Loucy (cell line): ENCODE measurements around the gene ERVK3-1.
"Not testable (repeated sequence)": the region's sequence is repeated elsewhere in the genome, so short reads cannot be mapped to it uniquely, and the experiment has no call there.

Source experiments
- H2AFZ ChIP-seq: fragments of 200-600 bp; sonication (generic); 2 replicates; pipeline ENCODE4 v1.6.0; 2016; ENCODE audit warnings: antibody characterized with exemption, mild to moderate bottlenecking, low read length, moderate library complexity
- H3F3A ChIP-seq: fragments of 200-600 bp; 2 replicates; pipeline ENCODE4 v1.6.0; 2016; ENCODE audit warnings: antibody characterized with exemption, low read depth, mild to moderate bottlenecking
- H3K27me3 ChIP-seq: fragments of 200-600 bp; sonication (generic); 2 replicates; pipeline ENCODE4 v1.6.1; 2014; ENCODE audit warnings: low read length, mild to moderate bottlenecking; ENCODE audit not compliant: insufficient read depth, poor library complexity, severe bottlenecking
- H3K36me3 ChIP-seq: fragments of 200-600 bp; sonication (generic); 2 replicates; pipeline ENCODE4 v1.6.1; 2016; ENCODE audit warnings: low read length; ENCODE audit not compliant: insufficient read depth
- H3K4me1 ChIP-seq: fragments of 200-600 bp; sonication (generic); 2 replicates; pipeline ENCODE4 v1.5.1; 2014; ENCODE audit warnings: low read length, mild to moderate bottlenecking; ENCODE audit not compliant: insufficient read depth, poor library complexity, severe bottlenecking
- H3K4me2 ChIP-seq: fragments of 200-600 bp; sonication (generic); 2 replicates; pipeline ENCODE4 v1.6.0; 2014; ENCODE audit warnings: antibody characterized with exemption, low read length, low read depth, mild to moderate bottlenecking; ENCODE audit not compliant: poor library complexity, severe bottlenecking
- H3K4me3 ChIP-seq: fragments of 200-600 bp; sonication (generic); 2 replicates; pipeline ENCODE4 v1.5.1; 2014; ENCODE audit warnings: low read length, mild to moderate bottlenecking, mixed read lengths; ENCODE audit not compliant: poor library complexity, severe bottlenecking
- H3K79me2 ChIP-seq: fragments of 200-600 bp; sonication (generic); 2 replicates; pipeline ENCODE4 v1.6.1; 2014; ENCODE audit warnings: low read length; ENCODE audit not compliant: insufficient read depth
- H3K9ac ChIP-seq: fragments of 200-600 bp; sonication (generic); 2 replicates; pipeline ENCODE4 v1.6.0; 2014; ENCODE audit warnings: mild to moderate bottlenecking, low read depth, low read length, moderate library complexity; ENCODE audit not compliant: poor library complexity, severe bottlenecking
- H3K9me2 ChIP-seq: fragments of 200-600 bp; sonication (generic); replicated peaks from 2 replicates; pipeline ENCODE4 v1.6.1; 2016; ENCODE audit warnings: low read depth, low read length, mixed read lengths
- H3K9me3 ChIP-seq: fragments of 200-600 bp; sonication (generic); 2 replicates; pipeline ENCODE4 v1.6.1; 2014; ENCODE audit warnings: mild to moderate bottlenecking, antibody characterized with exemption, low read length, low read depth; ENCODE audit not compliant: insufficient read depth
- H4K20me1 ChIP-seq: fragments of 200-600 bp; sonication (generic); 2 replicates; pipeline ENCODE4 v1.6.0; 2014; ENCODE audit warnings: antibody characterized with exemption, low read length, mild to moderate bottlenecking; ENCODE audit not compliant: insufficient read depth, poor library complexity, severe bottlenecking
- CTCF ChIP-seq: fragments of 200-600 bp; sonication (generic); conservative IDR thresholded peaks from 2 replicates; pipeline ENCODE4 v1.5.1; 2014; ENCODE audit warnings: mild to moderate bottlenecking, antibody characterized with exemption, low read length
- EZH2phosphoT487 ChIP-seq: fragments of 200-600 bp; IDR thresholded peaks from 2 replicates; pipeline ENCODE4 v1.6.1; 2018; ENCODE audit warnings: antibody characterized with exemption, mild to moderate bottlenecking, moderate library complexity, borderline replicate concordance

ERVK3-1 gene

GRCh38 chr19:58338825-58339558 lies 33.8 kb downstream of the ERVK3-1 start:
- peaks cover 20% of the 10 kb centered on the region for H3K4me1 ChIP-seq

GRCh38 chr19:58345558-58345957 lies 40.4 kb downstream of the ERVK3-1 start:
- Histone ChIP-seq H3K9me3 (no peaks in the 10 kb centered on the region), H3K27me3 (no peaks in the 10 kb centered on the region), H3K9ac (no peak overlapping the region), H3F3A (no peaks in the 10 kb centered on the region), H3K4me3 (peak overlapping the region; percentile 95), H4K20me1 (no peaks in the 10 kb centered on the region), H3K79me2 (peaks cover 25% of the 10 kb centered on the region), H3K9me2 (no peaks in the 10 kb centered on the region), H3K4me1 (peaks cover 32% of the 10 kb centered on the region), H3K36me3 (no peaks in the 10 kb centered on the region), H3K4me2 (peak overlapping the region; percentile 84), H2AFZ (no peak overlapping the region)
- TF ChIP-seq CTCF (no peak), EZH2phosphoT487 (no peak)

More at GRCh38 chr19:58338825-58339558, 33.8 kb downstream of the ERVK3-1 start:
- Histone ChIP-seq H3K27me3 (no peaks in the 10 kb centered on the region), H2AFZ (no peak overlapping the region), H4K20me1 (no peaks in the 10 kb centered on the region), H3K36me3 (no peaks in the 10 kb centered on the region), H3K9me2 (no peaks in the 10 kb centered on the region), H3K4me3 (peak overlapping the region; percentile 0), H3K79me2 (no peaks in the 10 kb centered on the region), H3K9ac (no peak overlapping the region), H3F3A (no peaks in the 10 kb centered on the region), H3K9me3 (no peaks in the 10 kb centered on the region), H3K4me2 (peak overlapping the region; percentile 52)
- TF ChIP-seq CTCF (peak; percentile 50), EZH2phosphoT487 (no peak)

GRCh38 chr19:58346961-58347929 lies 42.1 kb downstream of the ERVK3-1 start:
- Histone ChIP-seq H3K4me1 (peaks cover 27% of the 10 kb centered on the region), H3F3A (no peaks in the 10 kb centered on the region), H3K9ac (peak overlapping the region; percentile 78), H4K20me1 (no peaks in the 10 kb centered on the region), H3K36me3 (no peaks in the 10 kb centered on the region), H3K4me3 (peak overlapping the region; percentile 95), H3K4me2 (peak overlapping the region; percentile 84), H3K79me2 (peaks cover 25% of the 10 kb centered on the region), H3K9me3 (no peaks in the 10 kb centered on the region), H2AFZ (peak overlapping the region; percentile 99), H3K9me2 (no peaks in the 10 kb centered on the region), H3K27me3 (no peaks in the 10 kb centered on the region)
- TF ChIP-seq EZH2phosphoT487 (no peak), CTCF (no peak)

GRCh38 chr19:58348080-58348479 lies 42.9 kb downstream of the ERVK3-1 start:
- Histone ChIP-seq H3K4me1 (peaks cover 23% of the 10 kb centered on the region), H3K4me3 (peak overlapping the region; percentile 95), H3K79me2 (peaks cover 25% of the 10 kb centered on the region), H3K9ac (peak overlapping the region; percentile 78), H3K4me2 (peak overlapping the region; percentile 84), H2AFZ (peak overlapping the region; percentile 99)
- H3K27me3 ChIP-seq, H3K9me3 ChIP-seq, H3K9me2 ChIP-seq, H4K20me1 ChIP-seq, H3K36me3 ChIP-seq, H3F3A ChIP-seq: not testable (repeated sequence)
